ENCODE data around the gene CSGALNACT2. TPM values are rescaled to one million over a fixed set of nuclear protein-coding genes. Genes with fewer than 3 reads are reported as not detected.

Gene CSGALNACT2
- total RNA-seq, 2 donors from 2014 or later = 3.5 to 8.2 TPM

DNA sequence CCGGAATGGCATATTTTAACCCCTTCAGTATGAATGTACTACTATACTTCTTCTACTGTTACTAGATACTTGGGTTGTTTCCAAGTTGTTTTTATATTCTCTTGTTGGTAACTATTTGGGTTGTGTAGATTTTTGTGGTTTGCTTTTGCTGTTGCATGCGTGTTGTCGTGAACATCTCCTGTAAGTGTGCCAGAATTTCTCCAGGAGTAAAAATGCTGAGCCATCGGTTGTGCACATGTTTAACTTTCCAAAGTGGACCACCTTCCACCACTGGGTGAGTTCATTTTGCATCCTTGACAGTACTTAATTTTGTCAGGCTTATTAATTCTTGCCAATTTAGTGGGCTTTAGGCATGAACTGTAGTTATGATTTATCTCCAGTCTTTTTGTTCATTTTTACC lies 47.9 kb downstream of the CSGALNACT2 start:
- TF ChIP-seq, protein P1, sequence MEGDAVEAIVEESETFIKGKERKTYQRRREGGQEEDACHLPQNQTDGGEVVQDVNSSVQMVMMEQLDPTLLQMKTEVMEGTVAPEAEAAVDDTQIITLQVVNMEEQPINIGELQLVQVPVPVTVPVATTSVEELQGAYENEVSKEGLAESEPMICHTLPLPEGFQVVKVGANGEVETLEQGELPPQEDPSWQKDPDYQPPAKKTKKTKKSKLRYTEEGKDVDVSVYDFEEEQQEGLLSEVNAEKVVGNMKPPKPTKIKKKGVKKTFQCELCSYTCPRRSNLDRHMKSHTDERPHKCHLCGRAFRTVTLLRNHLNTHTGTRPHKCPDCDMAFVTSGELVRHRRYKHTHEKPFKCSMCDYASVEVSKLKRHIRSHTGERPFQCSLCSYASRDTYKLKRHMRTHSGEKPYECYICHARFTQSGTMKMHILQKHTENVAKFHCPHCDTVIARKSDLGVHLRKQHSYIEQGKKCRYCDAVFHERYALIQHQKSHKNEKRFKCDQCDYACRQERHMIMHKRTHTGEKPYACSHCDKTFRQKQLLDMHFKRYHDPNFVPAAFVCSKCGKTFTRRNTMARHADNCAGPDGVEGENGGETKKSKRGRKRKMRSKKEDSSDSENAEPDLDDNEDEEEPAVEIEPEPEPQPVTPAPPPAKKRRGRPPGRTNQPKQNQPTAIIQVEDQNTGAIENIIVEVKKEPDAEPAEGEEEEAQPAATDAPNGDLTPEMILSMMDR (IDR thresholded peaks at IDR 0.05) = no peak
- no peak overlapping the region for H3K9ac ChIP-seq (ENCODE audit: low read depth in 2 of 2, low read length in 2 of 2)
- intact Hi-C loops (cut with DNase I) = no loop called here
- no peak for DNase-seq
- H3K36me3 ChIP-seq = no peaks in the 10 kb centered on the region
- no peaks in the 10 kb centered on the region for H3K27me3 ChIP-seq
- H3K4me1 ChIP-seq = no peaks in the 10 kb centered on the region
- no peak overlapping the region for H3K27ac ChIP-seq
- no peaks in the 10 kb centered on the region for H3K9me3 ChIP-seq
- H3K4me3 ChIP-seq = no peak overlapping the region

DNA sequence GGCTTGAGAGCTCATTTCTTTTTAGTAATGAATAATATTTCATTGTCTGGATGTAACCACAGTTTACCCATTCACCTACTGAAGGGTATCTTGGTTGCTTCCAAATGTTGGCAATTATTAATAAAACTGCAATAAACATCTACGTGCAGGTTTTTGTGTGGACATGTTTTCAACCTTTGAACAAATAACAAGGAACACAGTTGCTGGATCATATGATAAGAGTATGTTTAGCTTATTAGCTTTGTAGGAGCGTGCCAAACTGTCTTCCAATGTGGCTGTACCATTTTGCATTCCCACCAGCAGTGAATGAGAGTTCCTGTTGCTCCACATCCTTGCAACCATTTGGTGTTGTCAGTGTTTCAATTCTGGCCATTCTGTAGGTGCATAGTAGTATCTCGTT lies 49.0 kb downstream of the CSGALNACT2 start:
- no peak overlapping the region for H3K4me3 ChIP-seq
- no peaks in the 10 kb centered on the region for H3K9me3 ChIP-seq
- intact Hi-C loops (cut with DNase I) = no loop called here
- no peaks in the 10 kb centered on the region for H3K27me3 ChIP-seq
- no peak overlapping the region for H3K27ac ChIP-seq
- H3K9ac ChIP-seq (ENCODE audit: low read depth in 2 of 2, low read length in 2 of 2) = no peak overlapping the region
- DNase-seq = no peak
- no peaks in the 10 kb centered on the region for H3K36me3 ChIP-seq
- TF ChIP-seq, protein P1 (IDR thresholded peaks at IDR 0.05) = no peak
- no peaks in the 10 kb centered on the region for H3K4me1 ChIP-seq

DNA sequence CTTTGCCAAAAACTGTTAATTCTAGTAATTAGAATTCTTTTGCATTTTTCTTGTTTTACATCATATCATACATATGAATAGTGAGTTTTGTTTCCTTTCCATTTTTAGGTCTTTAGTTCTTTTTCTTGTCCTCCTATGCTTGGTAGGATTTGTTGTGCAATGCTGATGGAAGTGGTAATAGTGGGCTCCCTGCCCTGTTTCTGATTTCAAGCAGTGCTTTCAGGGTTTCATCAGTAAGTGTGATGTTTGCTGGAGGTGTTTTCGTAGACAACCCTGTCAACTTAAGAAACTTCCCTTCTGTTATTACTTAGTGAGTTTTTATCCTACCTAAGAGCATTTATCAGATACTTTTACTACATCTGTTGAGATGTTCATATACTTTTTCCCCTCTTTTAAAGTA lies 50.5 kb downstream of the CSGALNACT2 start:
- Histone ChIP-seq H3K36me3 (no peaks in the 10 kb centered on the region), H3K27ac (no peak overlapping the region), H3K9ac (ENCODE audit: low read depth in 2 of 2, low read length in 2 of 2) (no peak overlapping the region), H3K4me3 (no peak overlapping the region), H3K4me1 (no peaks in the 10 kb centered on the region), H3K27me3 (no peaks in the 10 kb centered on the region), H3K9me3 (no peaks in the 10 kb centered on the region)
- intact Hi-C loops (cut with DNase I) = no loop called here
- TF ChIP-seq, protein P1 (IDR thresholded peaks at IDR 0.05) = no peak
- no peak for DNase-seq

DNA sequence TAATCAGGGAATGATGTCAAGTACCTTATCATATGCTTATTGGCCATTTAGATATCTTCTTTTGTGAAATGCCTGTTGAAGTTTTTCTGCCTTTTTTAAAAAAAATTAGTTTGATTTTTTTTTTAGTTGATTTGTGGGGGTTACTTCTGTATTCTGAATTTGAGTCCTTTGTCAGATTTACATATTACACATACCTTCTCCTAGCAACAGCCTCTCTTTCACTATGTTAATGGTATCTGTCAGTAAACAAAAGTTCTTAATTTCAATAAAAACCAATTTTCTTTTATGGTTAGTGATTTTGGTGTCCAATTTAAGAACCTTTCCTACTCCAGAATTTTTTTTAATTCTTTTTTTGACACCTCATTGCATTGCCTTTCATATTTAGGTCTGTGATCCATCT lies 52.0 kb downstream of the CSGALNACT2 start:
- Histone ChIP-seq H3K9me3 (no peaks in the 10 kb centered on the region), H3K36me3 (no peaks in the 10 kb centered on the region), H3K4me3 (no peak overlapping the region), H3K9ac (ENCODE audit: low read depth in 2 of 2, low read length in 2 of 2) (no peak overlapping the region), H3K4me1 (no peaks in the 10 kb centered on the region), H3K27ac (no peak overlapping the region), H3K27me3 (no peaks in the 10 kb centered on the region)
- DNase-seq = no peak
- TF ChIP-seq, protein P1 (IDR thresholded peaks at IDR 0.05) = no peak
- intact Hi-C loops (cut with DNase I) = no loop called here

DNA sequence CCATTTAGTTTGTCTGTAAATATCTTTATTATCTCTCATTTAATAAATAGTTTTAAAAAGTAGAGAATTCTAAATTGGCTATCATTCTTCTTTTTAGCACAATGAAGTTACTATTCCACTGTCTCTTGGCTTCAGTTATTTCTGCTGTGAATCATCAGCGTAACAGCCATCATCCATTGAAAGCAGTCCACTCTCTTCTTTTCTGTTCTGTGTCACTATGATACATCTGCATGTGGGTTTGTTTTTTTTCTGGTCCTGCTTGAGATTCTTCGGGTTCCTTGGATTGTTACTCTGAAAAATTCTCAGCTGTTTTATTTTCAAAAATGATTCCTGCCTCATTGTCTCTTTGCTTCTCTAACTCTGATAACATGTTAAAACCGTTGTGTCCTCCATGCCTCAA lies 52.5 kb downstream of the CSGALNACT2 start:
- H3K4me3 ChIP-seq = no peak overlapping the region
- no peak overlapping the region for H3K27ac ChIP-seq
- H3K36me3 ChIP-seq = no peaks in the 10 kb centered on the region
- TF ChIP-seq, protein P1 (IDR thresholded peaks at IDR 0.05) = no peak
- H3K4me1 ChIP-seq = no peaks in the 10 kb centered on the region
- H3K9ac ChIP-seq (ENCODE audit: low read depth in 2 of 2, low read length in 2 of 2) = no peak overlapping the region
- no peaks in the 10 kb centered on the region for H3K9me3 ChIP-seq
- no peaks in the 10 kb centered on the region for H3K27me3 ChIP-seq
- DNase-seq = no peak
- intact Hi-C loops (cut with DNase I) = no loop called here

DNA sequence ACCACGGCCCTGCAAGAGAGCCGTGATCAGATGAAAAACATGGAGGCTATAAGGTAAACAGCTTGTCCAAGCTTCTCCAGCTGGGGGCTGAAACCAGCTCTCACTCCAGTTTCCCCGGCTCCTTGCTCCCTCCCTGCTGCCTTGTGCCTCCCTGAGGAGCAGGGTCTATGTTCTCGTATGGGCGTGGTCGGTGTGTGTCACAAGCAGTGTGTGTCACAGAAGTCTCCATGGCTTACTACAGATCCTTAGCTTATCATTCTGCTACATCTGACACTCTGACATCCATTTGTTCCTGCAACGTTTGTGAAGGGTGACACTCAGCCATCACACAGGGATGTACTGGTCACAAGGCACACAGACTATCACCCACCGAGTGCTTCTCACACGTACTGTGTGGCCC lies 54.6 kb downstream of the CSGALNACT2 start:
- Histone ChIP-seq H3K9ac (ENCODE audit: low read depth in 2 of 2, low read length in 2 of 2) (no peak overlapping the region), H3K27me3 (no peaks in the 10 kb centered on the region), H3K27ac (no peak overlapping the region), H3K4me1 (no peaks in the 10 kb centered on the region), H3K9me3 (no peaks in the 10 kb centered on the region), H3K4me3 (no peak overlapping the region), H3K36me3 (no peaks in the 10 kb centered on the region)
- DNase-seq = no peak
- TF ChIP-seq, protein P1 (IDR thresholded peaks at IDR 0.05) = no peak
- intact Hi-C loops (cut with DNase I) = no loop called here

Measured in colonic mucosa (tissue), 4 donors.